ENCODE data around the gene DGKD. TPM values are rescaled to one million over a fixed set of nuclear protein-coding genes. Genes with fewer than 3 reads are reported as not detected.

Gene DGKD
- total RNA-seq, 6 experiments from 2014 or later = 8.1 to 12.2 (median 10.3) TPM

DNA sequence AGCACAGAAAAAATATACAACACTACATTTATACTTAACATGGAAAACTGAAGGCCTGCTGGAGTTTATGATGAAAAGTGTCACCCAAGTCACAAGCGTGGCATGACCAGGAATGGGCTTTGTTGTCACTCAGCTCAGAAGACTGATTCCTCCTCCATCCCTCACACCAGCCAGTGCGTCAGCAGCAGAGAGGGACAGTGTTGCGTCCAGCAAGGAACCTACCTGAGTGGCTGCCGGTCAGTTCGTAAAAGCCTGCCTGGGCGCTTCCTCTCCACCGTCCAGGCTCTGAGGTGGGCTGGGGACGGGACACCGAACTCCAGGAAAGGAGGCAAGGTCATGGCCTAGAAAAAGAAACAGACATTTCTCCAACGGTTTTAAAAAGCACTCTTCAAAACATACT lies 134.8 kb downstream of the DGKD start:
- no peak overlapping the region for H3K27ac Mint-ChIP-seq
- DNase-seq = no peak
- peaks cover 8% of the 10 kb centered on the region for H3K27me3 Mint-ChIP-seq (ENCODE audit: insufficient read depth)
- H3K4me1 Mint-ChIP-seq (ENCODE audit: low read depth) = peaks cover 42% of the 10 kb centered on the region
- no peak overlapping the region for H3K4me3 Mint-ChIP-seq
- TF ChIP-seq CTCF (IDR thresholded peaks at IDR 0.05) = no peak
- H3K36me3 Mint-ChIP-seq (ENCODE audit: low read depth) = peaks cover 67% of the 10 kb centered on the region
- no peaks in the 10 kb centered on the region for H3K9me3 Mint-ChIP-seq

- Mint-ChIP-seq H3K36me3 (ENCODE audit: low read depth) (peaks cover 64% of the 10 kb centered on the region), H3K4me1 (ENCODE audit: low read depth) (peaks cover 42% of the 10 kb centered on the region), H3K4me3 (no peak overlapping the region), H3K27ac (no peak overlapping the region), H3K9me3 (no peaks in the 10 kb centered on the region), H3K27me3 (ENCODE audit: insufficient read depth) (peaks cover 8% of the 10 kb centered on the region)
- DNase-seq = no peak
- no peak for TF ChIP-seq CTCF (IDR thresholded peaks at IDR 0.05)
Observed at GRCh38 chr2:233489666-233490065, 135.4 kb downstream of the DGKD start.

DNA sequence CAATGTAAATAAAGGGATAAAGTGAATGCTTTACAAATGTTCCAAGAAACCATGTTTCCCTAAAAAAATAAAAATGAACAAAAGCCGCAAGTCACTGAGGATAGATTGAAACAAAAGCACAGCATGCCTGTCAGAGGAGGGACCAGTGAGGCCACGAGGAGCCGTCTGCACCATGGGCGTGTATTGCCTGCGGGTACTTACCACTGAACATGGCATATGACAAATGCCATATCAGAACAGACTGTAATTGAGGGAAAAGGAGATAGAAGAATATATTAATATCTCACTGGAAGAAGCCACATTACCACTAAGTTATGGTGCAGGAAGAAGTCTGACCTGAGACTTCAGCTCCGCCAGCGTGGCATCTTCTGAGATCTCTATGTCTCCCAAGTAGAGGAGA lies 136.5 kb downstream of the DGKD start:
- no peak for DNase-seq
- TF ChIP-seq CTCF (IDR thresholded peaks at IDR 0.05) = no peak
- H3K4me3 Mint-ChIP-seq = no peak overlapping the region
- no peak overlapping the region for H3K27ac Mint-ChIP-seq
- no peaks in the 10 kb centered on the region for H3K9me3 Mint-ChIP-seq
- H3K36me3 Mint-ChIP-seq (ENCODE audit: low read depth) = peaks cover 54% of the 10 kb centered on the region
- H3K27me3 Mint-ChIP-seq (ENCODE audit: insufficient read depth) = peaks cover 5% of the 10 kb centered on the region
- peaks cover 41% of the 10 kb centered on the region for H3K4me1 Mint-ChIP-seq (ENCODE audit: low read depth)

- Mint-ChIP-seq H3K9me3 (no peaks in the 10 kb centered on the region), H3K4me1 (ENCODE audit: low read depth) (peaks cover 36% of the 10 kb centered on the region), H3K27me3 (ENCODE audit: insufficient read depth) (peaks cover 5% of the 10 kb centered on the region; the same call in 1 of the 2 replicates), H3K27ac (no peak overlapping the region), H3K4me3 (no peak overlapping the region), H3K36me3 (ENCODE audit: low read depth) (peaks cover 50% of the 10 kb centered on the region)
- DNase-seq = no peak
- no peak for TF ChIP-seq CTCF (IDR thresholded peaks at IDR 0.05)
Observed at GRCh38 chr2:233491326-233491725, 137.0 kb downstream of the DGKD start.

GRCh38 chr2:233492078-233492477 lies 137.8 kb downstream of the DGKD start:
- Mint-ChIP-seq H3K4me3 (no peak overlapping the region), H3K36me3 (ENCODE audit: low read depth) (peaks cover 49% of the 10 kb centered on the region), H3K9me3 (no peaks in the 10 kb centered on the region), H3K27me3 (ENCODE audit: insufficient read depth) (peaks cover 5% of the 10 kb centered on the region; the same call in 1 of the 2 replicates), H3K27ac (no peak overlapping the region), H3K4me1 (ENCODE audit: low read depth) (peaks cover 28% of the 10 kb centered on the region)
- DNase-seq = no peak
- no peak for TF ChIP-seq CTCF (IDR thresholded peaks at IDR 0.05)

DNA sequence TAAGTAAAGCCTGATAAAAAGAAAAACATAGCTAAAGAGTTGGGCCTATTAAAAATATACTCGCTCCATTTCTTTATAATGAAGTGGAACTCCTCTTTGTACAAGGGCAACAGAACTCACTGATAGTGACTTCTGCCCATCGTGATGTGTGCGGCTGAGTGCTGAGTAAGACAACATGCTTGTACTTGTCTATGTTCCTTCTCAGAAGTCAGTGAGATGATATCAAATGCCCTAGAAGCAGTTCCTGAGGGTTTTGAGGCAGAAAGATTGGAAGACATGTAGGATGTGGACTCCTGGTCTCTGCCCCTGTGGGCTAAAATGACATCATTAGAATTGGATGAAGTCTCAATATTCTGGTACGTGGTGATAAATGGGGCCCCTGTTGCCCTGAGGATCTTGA lies 138.5 kb downstream of the DGKD start:
- peaks cover 21% of the 10 kb centered on the region for H3K4me1 Mint-ChIP-seq (ENCODE audit: low read depth)
- H3K27me3 Mint-ChIP-seq (ENCODE audit: insufficient read depth) = peaks cover 5% of the 10 kb centered on the region; the same call in 1 of the 2 replicates
- no peak for DNase-seq
- no peaks in the 10 kb centered on the region for H3K9me3 Mint-ChIP-seq
- no peak overlapping the region for H3K27ac Mint-ChIP-seq
- H3K36me3 Mint-ChIP-seq (ENCODE audit: low read depth) = peaks cover 51% of the 10 kb centered on the region
- H3K4me3 Mint-ChIP-seq = no peak overlapping the region
- no peak for TF ChIP-seq CTCF (IDR thresholded peaks at IDR 0.05)
